PFSK-1 (cell line): Measurements from ENCODE around the gene A2M.

ENCODE experiments used
- POLR2AphosphoS5 ChIP-seq: IDR thresholded peaks from 2 replicates; pipeline ENCODE4 v1.6.1; 2012; ENCODE audit warnings: low read depth, mild to moderate bottlenecking, control low read depth, low read length, moderate library complexity
- TF ChIP-seq, protein P1 (sequence below), 2 experiments: IDR thresholded peaks; 2 replicates each; pipeline versions ENCODE4 v1.6.1 to v1.8.0; 2011 to 2012; ENCODE audit warnings: low read depth in 2 of 2, low read length in 2 of 2, control low read depth in 1 of 2, inconsistent platforms in 1 of 2, mild to moderate bottlenecking in 1 of 2, moderate library complexity in 1 of 2; ENCODE audit not compliant: insufficient read depth in 1 of 2

GRCh38 chr12:9032202-9032964 is 83.3 kb downstream of the A2M start:
- TF ChIP-seq, protein P1, sequence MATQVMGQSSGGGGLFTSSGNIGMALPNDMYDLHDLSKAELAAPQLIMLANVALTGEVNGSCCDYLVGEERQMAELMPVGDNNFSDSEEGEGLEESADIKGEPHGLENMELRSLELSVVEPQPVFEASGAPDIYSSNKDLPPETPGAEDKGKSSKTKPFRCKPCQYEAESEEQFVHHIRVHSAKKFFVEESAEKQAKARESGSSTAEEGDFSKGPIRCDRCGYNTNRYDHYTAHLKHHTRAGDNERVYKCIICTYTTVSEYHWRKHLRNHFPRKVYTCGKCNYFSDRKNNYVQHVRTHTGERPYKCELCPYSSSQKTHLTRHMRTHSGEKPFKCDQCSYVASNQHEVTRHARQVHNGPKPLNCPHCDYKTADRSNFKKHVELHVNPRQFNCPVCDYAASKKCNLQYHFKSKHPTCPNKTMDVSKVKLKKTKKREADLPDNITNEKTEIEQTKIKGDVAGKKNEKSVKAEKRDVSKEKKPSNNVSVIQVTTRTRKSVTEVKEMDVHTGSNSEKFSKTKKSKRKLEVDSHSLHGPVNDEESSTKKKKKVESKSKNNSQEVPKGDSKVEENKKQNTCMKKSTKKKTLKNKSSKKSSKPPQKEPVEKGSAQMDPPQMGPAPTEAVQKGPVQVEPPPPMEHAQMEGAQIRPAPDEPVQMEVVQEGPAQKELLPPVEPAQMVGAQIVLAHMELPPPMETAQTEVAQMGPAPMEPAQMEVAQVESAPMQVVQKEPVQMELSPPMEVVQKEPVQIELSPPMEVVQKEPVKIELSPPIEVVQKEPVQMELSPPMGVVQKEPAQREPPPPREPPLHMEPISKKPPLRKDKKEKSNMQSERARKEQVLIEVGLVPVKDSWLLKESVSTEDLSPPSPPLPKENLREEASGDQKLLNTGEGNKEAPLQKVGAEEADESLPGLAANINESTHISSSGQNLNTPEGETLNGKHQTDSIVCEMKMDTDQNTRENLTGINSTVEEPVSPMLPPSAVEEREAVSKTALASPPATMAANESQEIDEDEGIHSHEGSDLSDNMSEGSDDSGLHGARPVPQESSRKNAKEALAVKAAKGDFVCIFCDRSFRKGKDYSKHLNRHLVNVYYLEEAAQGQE (IDR thresholded peaks at IDR 0.05; ENCODE audit: insufficient read depth in 1 of 2, low read depth in 2 of 2, low read length in 2 of 2): no peak
- no peak for TF ChIP-seq POLR2AphosphoS5
